HG02938 (cell line): Measurements from ENCODE around the gene SLC6A11.

Experiments used
- ATAC-seq: cut with Tn5 transposase; IDR thresholded peaks from one replicate; pipeline ENCODE4 v1.9.1; 2021; ENCODE audit warnings: mild to moderate bottlenecking, moderate library complexity; ENCODE audit not compliant: unreplicated experiment

The SLC6A11 gene

GRCh38 chr3:10837849-10838248 is 21.8 kb downstream of the SLC6A11 start:
- ATAC-seq, result no peak

GRCh38 chr3:10839167-10839566 is 23.1 kb downstream of the SLC6A11 start:
- ATAC-seq, result no peak

DNA sequence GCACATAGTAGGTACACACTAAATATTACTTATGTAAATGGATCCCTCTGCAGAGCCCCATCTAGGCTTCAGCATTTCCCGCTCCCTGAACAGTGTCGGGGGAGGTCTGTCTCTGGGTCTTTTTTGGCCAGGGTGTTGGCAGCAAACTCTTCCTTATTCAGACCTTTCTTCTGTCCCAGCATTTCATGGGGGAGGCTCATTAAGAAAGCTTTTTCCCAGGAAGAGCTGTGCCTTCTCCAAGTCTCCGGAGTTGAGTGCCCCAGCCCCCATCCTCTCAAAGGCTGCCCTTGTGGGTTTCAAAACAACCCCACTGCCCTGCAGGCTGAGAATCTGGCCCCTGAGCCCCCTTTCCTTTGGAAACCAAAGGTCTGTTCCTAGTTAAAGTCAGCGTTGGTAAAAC is 25.1 kb downstream of the SLC6A11 start:
- no peak for ATAC-seq

DNA sequence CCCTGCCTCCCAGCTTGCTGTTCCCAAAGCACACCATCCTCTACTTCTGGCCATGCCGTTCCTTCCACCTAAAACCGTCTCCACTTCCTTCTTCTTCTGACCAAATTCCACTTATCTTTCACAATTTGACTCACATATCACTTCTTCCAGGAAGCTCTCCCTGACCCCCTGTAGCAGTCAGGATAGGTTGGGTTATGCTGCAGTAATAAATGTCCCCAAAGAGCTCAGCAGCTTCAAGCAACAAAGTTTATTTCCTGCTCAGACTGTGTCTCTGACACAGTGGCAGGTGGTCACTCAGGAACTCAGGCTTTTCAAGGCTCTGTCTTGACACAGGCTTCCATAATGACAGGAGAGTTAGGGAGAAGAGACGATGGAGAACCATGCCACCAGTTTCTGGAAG is 27.4 kb downstream of the SLC6A11 start:
- no peak for ATAC-seq

- ATAC-seq, result no peak
These were observed 29.2 kb downstream of the SLC6A11 start for GRCh38 chr3:10845001-10845761.

DNA sequence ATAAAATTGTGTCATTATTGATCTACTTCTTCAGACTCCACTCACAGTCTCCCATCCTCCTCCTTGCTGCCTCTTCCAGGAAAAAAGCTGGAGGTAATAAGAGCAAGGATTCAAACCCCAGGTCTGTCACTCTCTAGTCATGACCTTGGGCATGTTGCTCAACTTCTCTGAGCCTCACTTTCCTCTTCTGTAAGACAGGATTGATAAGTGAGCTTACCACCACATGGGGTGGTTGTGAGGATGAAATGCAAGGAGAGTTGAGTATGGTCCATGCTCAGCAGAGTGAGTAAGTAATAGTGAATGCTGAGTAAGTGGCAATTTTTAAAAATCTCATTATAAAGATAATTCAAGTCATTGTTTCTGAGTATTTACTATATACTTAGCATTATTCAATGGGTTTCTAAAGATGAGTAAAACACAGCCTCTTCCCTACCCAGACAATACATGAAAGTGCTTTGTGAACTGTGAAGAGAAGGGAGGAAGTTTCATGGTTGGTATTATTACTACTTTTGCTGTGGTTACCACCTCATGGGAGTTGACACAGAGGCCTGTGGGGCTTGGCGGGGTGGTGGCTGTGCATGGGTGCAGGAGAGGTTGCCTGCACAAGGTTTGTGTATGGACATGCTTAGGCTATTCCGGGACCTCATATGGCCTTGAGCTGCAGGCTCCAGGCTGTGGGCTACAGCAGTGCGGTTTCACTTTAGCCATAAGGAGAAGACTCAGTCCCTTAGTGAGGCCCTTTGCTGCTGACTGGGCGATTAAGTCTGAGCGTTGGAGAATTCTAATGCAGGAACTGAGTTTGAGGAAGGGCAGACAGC is 30.0 kb downstream of the SLC6A11 start:
- ATAC-seq, result peak; percentile 75

DNA sequence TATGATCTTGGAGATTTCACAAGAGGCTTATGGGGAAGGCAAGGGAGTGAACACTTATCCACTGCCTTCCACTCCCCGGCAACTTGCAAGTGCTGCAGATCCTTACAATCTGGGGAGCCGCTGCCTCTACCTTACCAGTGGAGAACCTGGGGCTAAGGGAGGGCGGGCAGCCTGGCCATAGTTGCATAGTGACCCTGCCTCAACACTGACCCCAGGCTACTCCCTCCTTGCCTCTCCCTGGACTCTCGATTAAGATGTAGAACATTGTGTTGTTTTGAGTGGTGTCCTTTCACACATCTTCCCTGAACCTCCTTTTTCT is 30.6 kb downstream of the SLC6A11 start:
- ATAC-seq, result no peak

GRCh38 chr3:10848261-10848660 is 32.2 kb downstream of the SLC6A11 start:
- no peak for ATAC-seq

DNA sequence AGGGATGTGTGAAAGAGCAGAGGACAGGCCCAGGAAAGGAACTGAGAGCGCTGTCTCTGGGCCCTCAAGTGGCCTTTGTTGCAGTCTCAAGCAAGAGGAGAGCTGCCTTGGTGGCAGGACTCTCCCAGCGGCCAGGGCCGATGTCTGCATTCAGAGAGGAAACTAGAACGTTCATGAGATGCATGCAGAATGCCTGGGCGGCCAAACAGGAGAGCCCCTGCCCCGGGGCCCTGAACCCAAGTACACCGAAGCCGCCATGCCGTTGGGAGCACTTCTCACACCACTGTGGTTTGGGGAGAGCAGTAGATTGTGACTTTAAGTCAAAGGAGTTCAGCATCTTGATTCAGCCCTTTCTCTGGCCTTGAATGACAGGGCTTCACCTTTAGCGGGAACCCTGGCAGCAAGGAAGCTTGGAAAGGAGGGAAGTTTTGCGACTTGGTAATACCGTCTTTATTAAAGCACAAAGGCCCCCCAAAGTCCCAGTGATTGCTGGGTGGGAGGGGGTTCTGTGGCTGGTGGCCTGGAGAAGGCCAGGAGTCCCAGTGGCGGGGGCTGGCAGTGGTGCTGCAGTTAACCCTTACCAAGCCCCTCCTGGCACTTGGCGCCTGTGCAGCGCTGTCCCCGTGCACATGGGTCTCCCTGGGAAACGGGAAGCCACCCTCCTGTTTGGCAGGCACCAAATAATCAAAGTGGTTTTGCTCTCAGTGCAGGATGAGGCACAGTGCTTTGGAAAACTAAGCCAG is 36.2 kb downstream of the SLC6A11 start:
- ATAC-seq, result no peak

DNA sequence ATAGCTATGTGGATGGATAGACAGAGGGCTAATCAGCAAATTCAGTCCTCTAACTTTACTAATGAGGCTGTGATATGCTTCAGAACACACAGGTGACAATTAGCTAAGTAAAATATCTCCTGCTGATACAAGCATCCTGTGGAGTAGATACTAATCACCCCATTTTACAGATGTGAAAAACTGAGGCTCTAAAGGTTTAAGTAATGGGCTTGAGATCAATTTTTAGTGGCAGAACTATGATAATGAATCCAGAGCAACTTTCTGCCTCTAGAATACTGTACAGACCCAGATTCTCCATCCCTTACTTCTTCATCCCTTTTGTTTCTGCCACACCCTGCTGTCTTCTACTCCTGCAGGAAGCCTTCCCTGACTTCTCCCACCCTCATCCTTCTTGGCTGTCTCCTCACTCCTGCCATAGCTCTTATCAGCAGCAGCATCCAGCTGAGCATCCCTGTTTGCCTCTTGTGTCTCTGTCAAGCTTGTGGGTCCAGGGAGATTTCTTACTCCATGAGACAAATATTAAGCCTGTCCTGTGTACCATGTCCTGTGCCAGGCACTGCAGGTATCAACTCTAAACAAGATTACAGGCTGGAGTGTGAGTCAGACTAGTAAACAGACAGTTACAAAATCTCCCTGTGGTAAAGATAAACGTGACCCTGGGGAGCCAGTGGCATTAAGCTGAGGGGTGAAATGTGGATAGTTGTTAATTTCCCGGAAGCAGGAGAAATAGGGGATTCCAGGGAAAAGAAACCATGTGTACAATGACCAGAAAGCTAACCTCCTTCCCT is 39.2 kb downstream of the SLC6A11 start:
- no peak for ATAC-seq

DNA sequence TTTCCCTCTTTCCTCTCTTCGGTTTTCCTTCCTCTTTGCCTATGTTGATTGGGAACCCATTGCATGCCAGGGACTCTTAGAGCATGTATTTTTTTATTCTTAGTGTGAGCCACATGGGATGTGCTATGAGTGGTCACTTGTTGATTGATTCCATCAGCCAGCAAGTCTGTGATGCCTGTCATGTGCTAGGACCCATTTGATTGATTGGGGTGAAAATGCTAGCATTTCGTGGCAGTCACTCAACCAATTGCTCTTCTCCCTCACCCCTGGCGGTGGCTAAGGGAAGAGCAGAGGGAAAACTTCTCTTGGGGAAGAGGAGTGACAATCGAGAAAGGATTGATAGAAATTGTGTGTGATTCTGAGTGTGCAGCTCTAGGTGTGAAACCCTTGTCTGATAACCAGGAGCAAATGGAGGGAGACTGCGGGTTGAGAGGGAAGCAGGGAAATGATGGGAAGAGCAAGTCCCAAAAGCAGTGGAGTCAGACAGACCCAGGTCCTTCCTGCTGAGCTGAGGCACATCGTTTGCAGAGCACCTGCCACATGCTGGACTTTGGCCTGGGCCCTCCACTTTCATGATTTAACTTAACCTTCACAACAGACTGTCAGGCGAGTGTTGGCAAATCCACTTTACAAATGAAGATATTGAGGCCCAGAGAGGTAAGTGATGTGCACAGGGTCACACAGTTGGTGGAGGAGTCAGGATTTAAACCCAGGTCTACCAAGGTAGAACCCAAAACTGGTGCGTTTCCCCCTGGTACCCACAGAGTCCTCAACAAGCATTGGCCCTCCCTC is 40.0 kb downstream of the SLC6A11 start:
- ATAC-seq, result no peak

DNA sequence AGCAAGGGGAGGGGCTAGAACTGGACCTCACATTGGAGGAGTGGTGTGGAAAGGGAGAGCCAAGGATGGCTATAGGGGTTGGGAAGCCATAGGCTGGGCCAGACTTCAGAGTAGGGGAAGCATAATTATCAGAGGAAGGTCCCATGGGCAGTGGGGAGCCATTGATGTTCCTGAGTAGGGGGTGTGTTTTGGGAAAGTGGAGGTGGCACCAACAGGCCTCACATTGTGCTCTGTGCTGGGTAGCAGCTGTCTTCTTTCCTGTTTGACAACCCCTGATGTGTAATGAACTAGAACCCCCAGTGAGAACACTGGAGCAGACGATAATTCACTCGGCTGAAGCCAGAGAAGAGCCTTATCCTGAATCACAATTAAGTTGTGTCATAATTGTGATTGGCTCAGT is 41.2 kb downstream of the SLC6A11 start:
- ATAC-seq, result no peak

- ATAC-seq, result no peak
These were observed 42.1 kb downstream of the SLC6A11 start for GRCh38 chr3:10858091-10858490.

DNA sequence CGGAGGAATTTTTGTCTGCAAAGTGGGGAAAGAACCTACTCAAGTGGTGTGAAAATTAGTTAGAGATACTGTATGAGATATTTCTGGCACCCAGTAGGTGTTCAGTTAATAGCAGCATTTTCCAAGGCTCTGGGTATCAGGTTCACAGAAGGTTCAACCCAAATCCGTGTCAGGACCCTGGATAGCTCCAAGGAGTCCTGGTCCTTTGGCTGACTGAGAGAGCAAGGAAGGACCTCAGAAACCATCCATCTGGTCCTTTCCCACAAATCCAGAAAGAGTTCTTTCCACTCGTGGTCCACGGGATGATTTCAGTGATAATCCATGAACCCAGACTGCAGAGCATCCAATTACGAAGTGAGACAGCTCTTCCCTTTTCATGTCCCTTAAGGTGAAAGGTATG is 51.4 kb downstream of the SLC6A11 start:
- ATAC-seq, result no peak

DNA sequence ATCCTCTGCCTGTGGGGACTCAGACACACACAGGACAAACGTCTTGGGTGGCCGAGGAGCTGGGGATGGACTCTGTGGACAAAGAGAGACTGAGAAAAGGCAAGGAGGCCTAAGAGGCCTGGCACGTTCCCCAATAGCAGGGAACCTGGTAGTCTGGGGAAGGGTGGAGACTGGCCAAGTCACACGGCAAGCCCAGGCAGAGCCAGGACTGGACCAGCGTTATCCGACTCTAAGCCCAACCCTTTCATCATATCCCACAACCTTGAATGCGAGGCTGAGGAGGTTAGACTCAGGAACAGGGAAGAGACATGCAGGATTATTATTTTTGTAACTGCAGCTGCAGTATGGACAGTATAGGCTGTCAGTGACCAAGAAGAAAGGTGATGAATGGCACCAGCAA is 53.4 kb downstream of the SLC6A11 start:
- ATAC-seq, result no peak

DNA sequence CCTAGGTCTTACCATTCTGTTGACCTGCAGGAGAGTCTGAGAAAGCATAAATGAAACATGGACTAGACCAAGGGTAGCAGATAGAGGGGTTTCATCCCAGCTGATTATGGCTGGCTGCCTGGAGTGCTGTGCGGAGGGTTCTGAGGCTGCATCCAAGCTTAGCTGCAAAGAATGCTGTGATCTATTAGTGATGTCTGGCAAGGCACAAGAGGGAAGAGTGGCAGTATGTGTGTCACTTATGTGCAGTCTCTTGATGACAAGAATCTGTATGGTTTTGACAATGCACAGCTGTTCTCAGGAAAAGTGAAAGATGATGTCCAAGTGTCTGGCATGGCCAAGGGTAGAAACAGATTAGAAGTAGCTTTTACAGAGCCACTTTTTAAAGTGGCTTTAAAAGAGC is 54.3 kb downstream of the SLC6A11 start:
- ATAC-seq, result no peak

- ATAC-seq, result no peak
These were observed 57.4 kb downstream of the SLC6A11 start for GRCh38 chr3:10873415-10873814.

DNA sequence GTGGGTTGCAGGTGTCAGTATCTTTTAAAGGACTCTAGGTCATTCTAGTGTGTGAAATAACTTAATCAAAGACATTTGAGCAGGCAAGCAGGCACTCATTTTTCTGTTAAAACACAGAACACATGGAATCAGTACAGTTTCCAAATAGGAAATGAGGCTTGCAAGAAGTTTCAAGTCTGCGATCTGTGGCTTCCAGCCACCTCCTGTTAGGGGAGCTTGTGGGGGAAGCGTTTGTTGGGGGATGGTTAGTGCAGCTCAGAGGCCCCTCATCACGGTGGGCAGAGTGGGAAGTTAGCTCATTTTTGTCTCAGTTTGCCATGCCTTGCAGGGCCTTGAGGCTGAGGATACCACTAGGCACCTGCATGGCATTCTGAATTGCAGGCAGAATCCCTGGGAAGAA is 59.9 kb downstream of the SLC6A11 start:
- ATAC-seq, result no peak

- no peak for ATAC-seq
These were observed 60.6 kb downstream of the SLC6A11 start for GRCh38 chr3:10876661-10877060.

- ATAC-seq, result no peak
These were observed 66.8 kb downstream of the SLC6A11 start for GRCh38 chr3:10882851-10883250.
